CD4-positive, alpha-beta T cell treated with Interleukin-21 for 1 hour (primary cell): ENCODE data around the gene PPHLN1.

ENCODE experiments used
- DNase-seq: peaks from one replicate; pipeline ENCODE4 v3.0.0-alpha.2; 2020

PPHLN1 gene, protein sequence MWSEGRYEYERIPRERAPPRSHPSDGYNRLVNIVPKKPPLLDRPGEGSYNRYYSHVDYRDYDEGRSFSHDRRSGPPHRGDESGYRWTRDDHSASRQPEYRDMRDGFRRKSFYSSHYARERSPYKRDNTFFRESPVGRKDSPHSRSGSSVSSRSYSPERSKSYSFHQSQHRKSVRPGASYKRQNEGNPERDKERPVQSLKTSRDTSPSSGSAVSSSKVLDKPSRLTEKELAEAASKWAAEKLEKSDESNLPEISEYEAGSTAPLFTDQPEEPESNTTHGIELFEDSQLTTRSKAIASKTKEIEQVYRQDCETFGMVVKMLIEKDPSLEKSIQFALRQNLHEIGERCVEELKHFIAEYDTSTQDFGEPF

DNA sequence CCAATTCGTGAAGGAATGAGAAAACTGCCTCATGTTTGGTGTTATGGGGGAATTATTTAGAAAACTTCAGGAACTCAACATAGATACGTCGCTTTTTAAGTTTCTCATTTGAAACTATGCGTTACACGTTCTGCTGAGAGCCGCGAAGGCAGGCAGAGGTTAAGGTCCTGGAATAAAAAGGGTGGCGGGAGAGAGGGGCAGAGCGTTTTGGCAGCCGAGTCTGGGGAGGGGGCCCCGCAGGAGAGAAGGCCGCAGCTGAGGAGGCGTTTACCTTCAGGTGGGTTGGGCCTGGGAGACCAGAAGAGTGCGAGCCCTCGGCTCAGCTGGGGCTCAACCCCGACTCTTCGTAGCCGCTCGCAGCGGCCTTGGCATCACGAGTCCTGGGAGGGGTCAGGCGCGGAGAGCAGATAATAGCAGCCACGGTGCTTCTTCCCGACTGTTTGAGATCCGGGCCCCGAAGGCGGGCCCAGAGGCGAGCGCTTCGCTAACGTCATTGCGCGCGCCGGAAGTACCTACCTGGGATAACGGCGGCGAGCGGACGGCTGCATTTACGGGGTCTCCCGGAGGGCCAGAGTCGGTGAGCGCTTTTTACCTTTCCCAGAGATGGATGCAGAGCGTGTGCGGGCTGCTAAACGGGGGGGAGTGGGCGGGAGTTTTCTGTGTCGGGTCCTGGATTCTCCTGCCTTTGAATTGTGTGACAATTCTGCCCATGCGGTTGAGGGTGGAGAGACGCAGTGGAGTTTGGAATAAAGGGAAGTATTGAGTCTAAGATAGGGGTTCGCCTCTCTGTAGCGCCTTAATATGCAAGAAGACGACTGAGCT is at the start of gene PPHLN1, which contains the start of gene ZCRB1:
PPHLN1 (plus strand) TSS at position 515 of the 822 bp plus-strand sequence. CDS start 9,736 bp downstream, outside the sequence.
ZCRB1 (minus strand) TSS at position 442 of the 822 bp plus-strand sequence. CDS start 1,992 bp downstream, outside the sequence.
- DNase-seq, result peak; percentile 84

DNA sequence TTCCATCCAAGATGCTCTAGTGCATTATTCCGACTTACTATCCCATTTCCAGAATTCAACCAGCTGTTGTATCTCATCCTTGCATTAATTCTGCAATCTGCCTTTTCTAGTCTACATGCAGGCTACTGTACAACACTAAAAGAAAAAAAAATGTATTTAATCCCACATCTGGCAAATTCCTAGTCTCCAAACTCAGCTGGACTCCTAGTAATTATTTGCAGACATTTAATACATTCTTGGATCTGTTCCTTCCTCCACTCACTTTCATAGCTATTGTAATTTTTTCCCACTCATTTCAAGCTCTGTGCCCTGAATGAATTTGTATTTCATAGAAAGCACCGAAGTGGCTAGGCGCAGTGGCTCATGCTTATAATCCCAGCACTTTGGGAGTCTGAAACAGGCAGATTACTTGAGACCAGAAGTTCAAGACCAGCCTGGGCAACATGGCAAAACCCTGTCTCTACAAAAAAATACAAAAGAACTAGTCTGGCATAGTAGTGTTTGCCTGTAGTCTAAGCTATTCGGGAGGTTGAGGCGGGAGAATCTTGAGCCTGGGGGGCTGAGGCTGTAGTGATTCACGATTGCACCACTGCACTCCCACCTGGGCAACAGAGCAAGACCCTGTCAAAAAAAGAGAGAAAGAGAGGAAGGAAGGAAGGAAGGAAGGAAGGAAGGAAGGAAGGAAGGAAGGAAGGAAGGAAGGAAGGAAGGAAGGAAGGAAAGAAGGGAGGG is 48.4 kb upstream of the PPHLN1 start:
- DNase-seq, result no peak

DNA sequence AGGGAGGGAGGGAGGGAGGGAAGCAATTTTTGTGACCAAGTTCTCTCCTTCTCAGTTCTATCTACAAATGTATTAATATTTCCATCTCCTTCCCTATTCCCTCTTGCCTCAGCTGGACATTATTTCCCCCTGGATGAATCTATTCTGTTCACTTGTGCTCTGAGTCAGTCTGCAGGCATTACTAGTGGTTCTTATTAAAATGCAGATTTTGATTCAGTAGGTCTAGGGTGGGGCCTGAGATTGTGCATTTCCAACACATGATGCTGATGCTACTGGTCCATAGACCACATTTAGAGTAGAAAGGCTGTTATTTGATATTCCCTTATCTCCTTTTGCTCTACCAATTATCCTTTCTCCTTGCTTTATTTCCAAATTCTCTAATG is 47.8 kb upstream of the PPHLN1 start:
- no peak for DNase-seq

DNA sequence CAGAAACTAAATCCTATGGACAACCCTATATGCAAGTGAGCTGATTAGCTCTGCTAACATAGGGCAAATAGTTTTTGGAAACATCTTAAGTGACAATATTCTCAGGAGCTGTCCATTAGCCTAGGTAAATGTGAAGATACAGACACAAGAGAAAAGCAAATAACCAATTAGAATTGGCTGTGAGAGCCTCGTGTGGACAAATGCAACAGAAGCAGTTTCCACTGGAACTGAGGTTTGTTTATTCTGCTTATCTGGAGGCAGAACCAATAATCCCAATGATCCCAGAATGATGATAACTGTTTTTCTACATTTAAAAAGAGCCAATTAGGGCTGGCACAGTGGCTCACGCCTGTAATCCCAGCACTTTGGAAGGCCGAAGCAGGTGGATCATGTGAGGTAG is 44.7 kb upstream of the PPHLN1 start:
- DNase-seq, result no peak

DNA sequence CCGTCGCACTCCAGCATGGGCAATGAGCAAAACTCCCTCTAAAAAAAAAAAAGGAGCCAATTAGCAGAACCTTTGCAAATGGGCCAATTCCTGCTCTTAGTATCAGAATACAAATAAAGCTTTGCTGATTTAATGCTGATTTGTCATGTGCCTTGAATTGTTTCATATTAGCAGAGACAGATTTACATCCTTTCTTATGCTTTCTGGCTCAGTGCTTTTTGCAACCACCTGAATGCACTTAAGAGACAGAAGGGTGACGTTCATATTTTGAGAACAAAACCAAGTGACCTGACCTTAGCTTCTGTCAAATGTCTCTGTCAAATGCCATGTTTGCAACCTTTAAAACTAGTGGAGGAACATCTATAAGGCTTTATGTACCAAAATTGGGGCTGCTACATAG is 44.1 kb upstream of the PPHLN1 start:
- no peak for DNase-seq

DNA sequence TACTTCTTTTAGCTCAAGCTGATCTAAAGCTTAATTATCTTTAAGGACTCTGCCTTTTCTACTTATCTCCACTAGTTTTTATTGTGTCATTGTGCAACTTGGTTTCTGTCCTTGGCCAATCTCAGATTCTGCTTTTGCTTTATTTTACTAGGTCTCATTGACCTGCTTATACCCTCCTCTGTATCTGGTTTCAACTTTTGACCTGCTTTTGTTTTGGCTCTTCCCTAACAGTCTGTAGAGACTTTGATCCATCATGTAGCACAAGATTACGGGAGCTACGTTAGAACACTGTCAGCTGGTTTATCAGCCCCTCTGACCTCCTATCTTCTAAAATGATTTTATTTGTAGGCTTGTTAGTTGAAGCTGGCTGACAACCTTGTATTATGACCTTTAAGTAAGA is 43.7 kb upstream of the PPHLN1 start:
- no peak for DNase-seq

DNA sequence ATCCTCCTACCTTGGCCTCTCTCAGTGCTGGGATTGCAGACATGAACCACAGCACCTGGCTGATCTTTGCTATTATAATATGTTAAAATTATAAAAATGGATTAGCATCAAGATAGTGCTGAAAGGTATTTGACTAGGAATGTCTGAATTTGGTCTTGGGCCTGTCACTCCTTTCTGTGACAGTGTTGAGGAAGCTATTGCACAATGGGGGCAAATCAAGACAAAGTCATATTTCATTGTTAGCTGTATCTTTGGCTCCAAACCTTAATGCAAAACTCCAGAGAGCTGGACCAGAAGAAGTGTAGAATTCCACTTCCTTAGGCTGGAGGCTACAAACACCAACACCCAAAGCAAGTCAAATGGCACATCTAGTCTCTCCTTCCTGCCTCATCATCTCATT is 42.2 kb upstream of the PPHLN1 start:
- DNase-seq, result no peak

DNA sequence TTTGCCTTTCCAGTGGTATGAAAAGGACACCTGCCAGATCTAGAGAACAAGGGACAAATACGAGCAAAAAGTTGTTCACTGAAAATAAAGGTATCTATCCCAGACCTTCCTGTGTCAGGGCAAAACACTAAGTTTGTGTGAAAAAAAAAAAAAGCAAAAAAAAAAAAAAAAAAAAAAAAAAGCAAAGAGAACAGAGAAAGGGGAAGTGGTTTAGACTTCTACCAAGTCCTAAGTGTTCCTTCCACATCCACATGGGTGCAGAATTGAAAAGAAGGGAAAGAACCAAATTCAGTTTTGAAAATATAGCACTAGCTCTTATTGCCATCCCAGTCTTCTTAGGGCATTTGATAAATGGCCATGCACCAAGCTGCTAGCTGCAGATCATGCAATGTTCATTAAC is 41.8 kb upstream of the PPHLN1 start:
- DNase-seq, result no peak

DNA sequence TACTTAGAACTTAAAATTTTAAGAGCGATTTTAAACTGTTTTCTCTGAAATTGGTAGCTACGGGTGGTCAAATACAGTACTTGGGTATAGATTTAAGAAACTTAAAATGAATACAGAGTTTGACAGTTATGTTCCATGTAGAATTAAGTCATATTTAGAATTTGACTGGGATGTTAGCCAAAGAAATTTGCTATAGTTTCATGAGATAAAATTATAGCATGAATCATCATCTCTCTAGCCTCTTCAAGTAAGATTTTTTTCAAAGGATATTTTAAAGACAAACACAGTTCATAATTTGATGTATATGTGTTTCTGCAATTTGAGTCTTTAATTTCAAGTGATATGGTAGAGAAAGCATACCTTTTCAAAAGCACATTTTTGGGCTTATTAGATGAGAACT is 41.1 kb upstream of the PPHLN1 start:
- DNase-seq, result no peak

DNA sequence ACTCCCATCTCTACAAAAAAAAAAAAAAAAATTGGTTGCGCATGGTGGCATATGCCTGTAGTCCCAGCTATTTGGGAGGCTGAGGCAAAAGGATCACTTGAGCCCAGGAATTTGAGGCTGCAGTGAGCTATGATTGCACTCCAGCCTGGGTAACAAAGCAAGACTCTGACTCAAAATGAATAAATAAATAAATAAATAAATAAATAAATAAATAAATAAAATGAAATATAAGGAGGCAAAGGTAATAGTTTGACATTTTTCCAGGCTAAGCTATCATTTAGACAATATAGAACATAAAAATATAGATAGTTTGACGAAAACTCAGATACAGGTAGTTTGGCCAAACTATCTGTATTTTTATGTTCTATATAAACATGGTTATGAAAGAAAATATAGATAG is 40.5 kb upstream of the PPHLN1 start:
- no peak for DNase-seq

DNA sequence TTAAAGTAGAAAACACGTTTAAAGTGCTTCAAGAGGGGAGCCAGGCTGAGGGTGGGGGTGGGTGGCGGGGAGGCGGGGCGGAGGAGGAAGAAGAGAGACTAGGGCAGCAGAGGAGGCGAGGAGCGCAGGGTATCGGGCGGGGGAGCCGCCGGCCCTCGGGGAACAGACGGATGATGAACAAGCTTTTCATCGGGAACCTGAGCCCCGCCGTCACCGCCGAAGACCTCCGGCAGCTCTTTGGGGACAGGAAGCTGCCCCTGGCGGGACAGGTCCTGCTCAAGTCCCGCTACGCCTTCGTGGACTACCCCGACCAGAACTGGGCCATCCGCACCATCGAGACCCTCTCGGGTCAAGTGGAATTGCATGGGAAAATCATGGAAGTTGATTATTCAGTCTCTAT is 39.2 kb upstream of the PPHLN1 start:
- DNase-seq, result no peak

DNA sequence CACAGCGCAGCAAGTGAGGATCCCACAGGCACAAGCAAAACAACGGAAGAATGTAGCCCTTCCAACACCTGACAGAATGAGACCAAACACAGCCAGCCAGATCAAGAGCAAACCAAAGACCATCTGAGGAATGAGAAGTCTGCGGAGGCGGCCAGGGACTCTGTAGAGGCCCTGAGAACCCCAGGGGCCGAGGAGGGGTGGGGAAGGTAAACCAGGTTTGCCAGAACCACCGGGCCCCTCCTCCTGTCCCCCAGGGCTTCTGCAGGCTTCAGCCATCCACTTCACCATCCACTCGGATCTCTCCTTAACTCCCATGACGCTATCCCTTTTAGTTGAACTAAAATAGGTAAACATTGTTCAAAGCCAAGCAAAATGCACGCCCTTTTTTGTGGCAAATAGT is 37.4 kb upstream of the PPHLN1 start:
- no peak for DNase-seq

DNA sequence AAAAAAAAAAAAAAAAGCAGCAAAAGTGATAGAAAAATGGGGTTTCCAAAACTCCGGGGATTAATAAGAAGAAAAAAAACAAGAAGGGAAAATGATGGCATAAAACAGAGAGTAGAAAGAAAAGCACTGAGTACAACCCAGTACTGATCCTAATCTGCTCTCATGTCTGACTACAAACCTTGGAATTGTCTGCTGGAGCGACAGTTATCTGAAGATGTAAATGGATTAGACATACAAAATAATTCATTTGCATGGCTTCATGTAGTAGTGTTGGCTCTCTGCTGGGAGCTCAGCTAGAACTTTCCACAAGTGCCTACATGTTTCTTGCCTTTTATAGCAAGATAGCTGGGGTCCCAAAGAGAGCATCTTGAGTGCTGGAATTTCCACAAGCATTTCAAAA is 34.3 kb upstream of the PPHLN1 start:
- no peak for DNase-seq

DNA sequence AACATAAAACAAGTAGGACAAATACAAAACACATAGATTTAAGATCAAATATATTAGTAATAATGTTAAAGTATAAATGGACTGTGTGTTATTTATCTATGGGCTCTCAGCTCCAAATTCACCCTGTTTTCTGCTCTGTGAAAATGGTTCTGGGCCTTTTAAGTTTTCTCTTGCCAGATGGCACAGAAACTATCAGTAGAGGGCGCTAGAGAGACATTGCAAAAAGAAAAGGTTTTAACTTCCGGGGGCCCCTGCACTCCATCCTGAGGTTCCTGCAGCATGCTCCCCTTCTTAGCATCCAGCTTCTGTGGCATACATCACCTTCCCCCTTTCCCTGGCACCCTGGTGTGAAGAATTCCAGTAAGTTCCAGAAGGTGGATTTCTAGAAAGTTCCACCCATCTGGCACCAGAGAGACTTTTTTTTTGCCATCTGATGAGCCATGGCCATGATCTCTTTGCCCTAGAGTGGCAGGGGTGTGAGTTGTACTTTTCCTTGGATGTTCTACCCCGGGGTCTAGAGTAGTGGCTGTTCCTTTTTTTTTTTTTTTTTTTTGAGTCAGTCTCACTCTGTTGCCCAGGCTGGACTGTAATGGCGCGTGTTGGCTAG is 29.4 kb upstream of the PPHLN1 start:
- DNase-seq, result peak; percentile 24

DNA sequence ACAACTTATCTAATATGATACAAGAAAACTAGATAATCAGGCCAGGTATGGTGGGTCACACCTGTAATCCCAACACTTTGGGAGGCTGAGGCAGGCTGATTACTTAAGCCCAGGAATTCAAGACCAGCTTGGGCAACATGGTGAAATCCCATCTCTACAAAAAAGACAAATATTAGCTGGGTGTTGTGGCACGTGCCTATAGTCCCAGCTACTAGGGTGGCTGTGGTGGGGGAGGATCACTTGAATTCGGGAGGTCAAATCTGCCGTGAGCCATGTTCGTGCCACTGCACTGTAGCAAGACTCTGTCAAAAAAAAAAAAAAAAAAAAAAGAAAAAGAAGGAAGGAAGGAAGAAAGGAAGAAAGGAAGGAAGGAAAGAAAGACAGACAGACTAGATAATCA is 27.1 kb upstream of the PPHLN1 start:
- no peak for DNase-seq

DNA sequence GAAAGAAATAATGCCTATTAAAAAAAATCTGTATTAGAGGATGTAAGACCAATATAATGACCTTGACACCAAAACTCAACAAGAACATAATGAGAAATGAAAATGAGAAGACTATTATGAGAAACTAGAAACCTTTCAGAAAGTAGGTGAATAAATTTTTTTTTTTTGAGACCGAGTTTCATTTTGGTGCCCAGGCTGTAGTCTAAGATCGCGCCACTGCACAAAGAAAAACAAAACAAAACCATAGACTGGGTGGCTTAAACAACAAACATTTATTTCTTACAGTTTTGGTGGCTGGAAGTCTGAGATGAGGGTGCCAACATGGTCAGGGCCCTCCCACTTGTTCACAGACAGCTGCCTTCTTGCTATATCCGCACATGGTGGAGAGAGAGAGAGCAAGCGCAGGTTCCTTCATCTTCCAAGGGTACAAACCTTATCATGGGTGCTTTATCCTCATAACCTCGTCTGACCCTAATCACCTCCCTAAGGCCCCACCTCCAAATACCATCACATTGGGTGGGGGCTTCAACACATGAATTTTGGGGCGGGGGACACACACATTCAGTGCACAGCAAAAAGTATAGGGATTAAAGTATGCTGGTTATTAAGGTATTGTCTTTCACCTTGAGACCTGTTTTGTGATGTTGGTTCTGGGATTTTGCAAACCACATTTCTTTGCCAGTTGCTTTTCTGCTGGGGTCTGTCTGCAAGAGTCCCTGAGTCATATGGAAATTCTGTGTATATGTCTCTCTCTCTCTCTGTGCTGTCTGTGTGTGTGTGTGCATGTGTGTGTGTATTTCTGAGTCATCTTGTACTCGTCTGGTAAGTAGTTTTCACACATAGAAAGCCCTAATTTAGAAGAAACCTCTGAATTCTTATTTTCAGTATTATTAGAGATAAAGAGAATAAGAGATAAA is 26.3 kb upstream of the PPHLN1 start:
- peak; percentile 25 for DNase-seq

DNA sequence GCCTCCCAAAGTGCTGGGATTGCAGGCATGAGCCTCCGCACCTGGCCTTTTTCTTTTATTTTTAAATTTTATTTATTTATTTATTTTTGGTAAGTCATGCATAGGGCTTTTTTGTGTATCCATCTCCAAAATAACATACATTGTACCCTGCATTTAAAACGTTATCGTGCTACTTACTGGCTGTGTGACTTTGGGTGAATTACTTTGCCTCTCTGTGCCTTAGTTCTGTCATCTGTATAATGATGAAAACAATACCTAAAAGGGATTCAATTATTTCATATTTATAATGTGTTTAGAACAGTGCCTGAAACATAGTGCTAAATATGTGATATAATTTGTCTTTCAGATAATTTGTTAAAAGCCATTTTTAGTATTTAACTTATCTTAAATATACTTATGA is 19.7 kb upstream of the PPHLN1 start:
- DNase-seq, result no peak

DNA sequence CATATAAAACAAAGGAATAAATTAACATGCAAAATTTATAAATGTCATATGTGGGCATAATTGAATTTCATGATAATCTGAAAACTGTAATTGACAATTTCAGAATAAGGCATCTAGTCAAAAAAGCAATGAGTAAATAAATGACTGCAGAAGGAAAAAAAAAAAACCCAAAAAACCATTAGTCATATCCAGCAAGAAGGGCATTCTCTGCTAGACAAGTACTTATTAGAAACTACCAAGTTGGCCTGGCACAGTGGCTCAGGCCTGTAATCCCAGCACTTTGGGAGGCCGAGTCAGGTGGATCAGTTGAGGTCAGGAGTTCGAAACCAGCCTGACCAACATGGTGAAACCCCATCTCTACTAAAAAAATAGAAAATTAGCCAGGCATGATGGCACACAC is 17.6 kb upstream of the PPHLN1 start:
- DNase-seq, result no peak

DNA sequence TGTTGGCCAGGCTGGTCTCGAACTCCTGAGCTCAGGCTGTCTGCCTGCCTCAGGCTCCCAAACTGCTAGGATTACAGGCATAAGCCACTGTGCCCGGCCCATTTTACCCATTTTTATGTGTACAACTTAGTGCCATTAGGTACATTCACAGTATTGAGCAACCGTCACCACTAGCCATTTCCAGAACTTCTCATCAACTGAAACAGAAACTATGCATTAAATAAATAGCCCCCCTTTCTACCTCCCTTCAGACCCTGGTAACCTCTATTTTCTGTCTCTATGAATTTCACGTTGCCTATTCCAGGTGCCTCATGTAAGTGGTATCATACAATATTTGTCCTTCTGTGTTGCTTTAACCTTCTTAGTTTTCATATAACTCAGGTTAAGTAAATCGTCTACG is 16.0 kb upstream of the PPHLN1 start:
- DNase-seq, result no peak

DNA sequence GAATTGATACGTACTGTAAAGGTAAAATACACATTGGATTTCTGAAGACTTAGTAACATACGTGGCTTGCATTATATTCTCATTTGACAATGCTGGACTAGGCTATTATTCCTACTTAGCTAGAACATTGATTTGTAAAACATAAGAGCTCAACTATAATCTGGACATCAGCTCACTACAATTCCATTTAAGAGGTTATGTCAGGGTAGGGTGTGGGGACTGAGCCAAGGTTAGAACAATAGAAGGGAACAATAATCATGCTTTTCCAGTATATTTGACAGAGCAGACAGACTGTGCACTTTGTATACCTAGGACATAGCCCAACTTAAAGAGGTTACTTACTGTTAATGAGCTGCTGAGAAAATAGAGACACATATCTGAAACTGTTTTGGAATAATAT is 10.9 kb upstream of the PPHLN1 start:
- no peak for DNase-seq

DNA sequence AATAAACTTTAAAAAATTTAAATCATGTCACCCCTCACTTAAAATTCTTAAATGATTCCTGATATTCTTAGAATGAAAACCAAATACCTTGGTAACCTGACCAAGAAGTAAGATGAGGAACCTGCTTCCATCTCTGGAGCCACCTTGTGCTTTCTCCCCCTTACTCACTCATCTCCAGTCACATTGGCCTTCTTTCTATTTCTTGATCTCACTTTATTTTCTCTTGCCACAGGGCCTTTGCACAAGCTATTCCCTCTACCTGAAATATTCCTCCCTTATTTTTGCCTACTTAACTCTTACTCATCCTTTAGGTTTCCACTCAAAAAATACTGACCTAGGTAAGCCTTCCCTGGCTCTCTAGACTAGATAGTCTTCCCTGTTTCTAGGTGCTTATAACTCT is 5.2 kb upstream of the PPHLN1 start:
- no peak for DNase-seq

DNA sequence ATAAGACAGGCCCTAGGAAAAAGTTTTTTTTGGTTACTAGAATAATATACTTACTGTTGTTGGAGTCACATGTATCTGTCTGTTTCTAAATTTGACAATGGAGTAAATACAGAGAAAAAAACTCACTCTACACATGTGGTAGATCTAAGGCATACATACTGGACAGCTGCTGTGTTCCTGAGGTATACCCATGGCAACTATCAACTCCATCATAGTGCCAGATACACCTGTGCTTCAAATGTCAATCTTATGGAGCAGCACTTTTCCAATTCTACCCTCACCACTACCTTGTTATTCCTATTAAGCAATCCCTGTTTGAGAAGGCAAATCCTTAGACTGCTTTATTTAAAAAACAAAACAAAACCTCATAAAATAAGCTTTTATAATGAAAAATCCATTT is 3.4 kb upstream of the PPHLN1 start:
- no peak for DNase-seq
